Endothelial cell of umbilical vein (primary cell): Measurements from ENCODE around the gene PLXND1. TPM values are rescaled to one million over a fixed set of nuclear protein-coding genes. Genes with fewer than 3 reads are reported as not detected.

Source experiments
- BruUV-seq: library from RNA; stranded (reverse); fragments of 400-500 nt; replicated peaks from 2 replicates; lab custom pipeline; 2021; lab: Mats Ljungman, UMichigan
- CTCF ChIA-PET: fragments of 300-600, 350-600 bp; sonication (Branson Sonifier 250); formaldehyde crosslinking; loops from one replicate; lab custom pipeline; 2021; ENCODE audit warnings: antibody characterized with exemption, inconsistent platforms; lab: Charles Lee
- POLR2A ChIA-PET: fragments of 300-600, 350-600 bp; sonication (Branson Sonifier 250); formaldehyde crosslinking; loops from one replicate; lab custom pipeline; 2021; ENCODE audit warnings: antibody characterized with exemption, inconsistent platforms; lab: Charles Lee
- DNase-seq: peaks from one replicate; pipeline ENCODE4 v3.0.0-alpha.2; 2011; ENCODE audit warnings: low read depth, low spot score
- FAIRE-seq: peaks from 2 replicates; lab custom pipeline; 2011; peaks lifted over from hg19 to GRCh38; lab: Jason Lieb, UNC
- H2AFZ ChIP-seq: 2 replicates; pipeline ENCODE4 v1.6.0; 2012; ENCODE audit warnings: low read depth, low read length, control low read depth, inconsistent platforms
- H3K27ac ChIP-seq: 2 replicates; pipeline ENCODE4 v1.5.1; 2011; ENCODE audit warnings: low read depth, mild to moderate bottlenecking, control low read depth, low read length, moderate library complexity; ENCODE audit not compliant: insufficient read depth
- H3K27me3 ChIP-seq, 2 experiments: 2 replicates each; pipeline versions ENCODE4 v1.6.0 to v1.6.1; 2011; ENCODE audit warnings: low read length in 2 of 2, mixed read lengths in 1 of 2; ENCODE audit not compliant: control insufficient read depth in 2 of 2, insufficient read depth in 2 of 2
- H3K36me3 ChIP-seq, 2 experiments: 2 replicates in 1 of 2; 3 replicates in 1 of 2; pipeline ENCODE4 v1.5.1; 2011; ENCODE audit warnings: low read length in 2 of 2, mild to moderate bottlenecking in 1 of 2, moderate library complexity in 1 of 2; ENCODE audit not compliant: control insufficient read depth in 2 of 2, insufficient read depth in 2 of 2; ENCODE audit errors: extremely low read depth in 1 of 2
- H3K4me1 ChIP-seq: 3 replicates; pipeline ENCODE4 v1.5.1; 2011; ENCODE audit warnings: mild to moderate bottlenecking, low read length; ENCODE audit not compliant: control insufficient read depth, insufficient read depth; ENCODE audit errors: extremely low read depth
- H3K4me2 ChIP-seq: 2 replicates; pipeline ENCODE4 v1.6.1; 2011; ENCODE audit warnings: low read length, control low read depth, mixed read lengths; ENCODE audit not compliant: insufficient read depth
- H3K4me3 ChIP-seq, 3 experiments: fragments of 200-600 bp in 1 of 3; sonication (generic), shearing (Covaris generic) in 1 of 3; replicated peaks in 1 of 3; 2 replicates each; pipeline ENCODE4 v1.5.1; 2011 to 2016; ENCODE audit warnings: control low read depth in 3 of 3, low read length in 3 of 3, mild to moderate bottlenecking in 2 of 3, inconsistent platforms in 1 of 3, low read depth in 1 of 3, moderate library complexity in 1 of 3; ENCODE audit not compliant: insufficient read depth in 1 of 3
- H3K79me2 ChIP-seq: 2 replicates; pipeline ENCODE4 v1.6.0; 2012; ENCODE audit warnings: low read length, inconsistent platforms; ENCODE audit not compliant: control insufficient read depth, insufficient read depth
- H3K9ac ChIP-seq: replicated peaks from 2 replicates; pipeline ENCODE3; 2011; ENCODE audit warnings: low read length, control low read depth; ENCODE audit not compliant: insufficient read depth; ENCODE audit errors: extremely low read depth
- H3K9me1 ChIP-seq: replicated peaks from 3 replicates; pipeline ENCODE4 v1.6.0; 2011; ENCODE audit warnings: mild to moderate bottlenecking, low read length; ENCODE audit not compliant: control insufficient read depth, insufficient read depth; ENCODE audit errors: extremely low read depth
- H3K9me3 ChIP-seq: replicated peaks from 2 replicates; pipeline ENCODE4 v1.5.1; 2012; ENCODE audit warnings: low read length, inconsistent platforms; ENCODE audit not compliant: control insufficient read depth, insufficient read depth
- H4K20me1 ChIP-seq: replicated peaks from 2 replicates; pipeline ENCODE3; 2011; ENCODE audit warnings: mild to moderate bottlenecking, low read length; ENCODE audit not compliant: control insufficient read depth, insufficient read depth; ENCODE audit errors: extremely low read depth
- EZH2 ChIP-seq: IDR thresholded peaks from 2 replicates; pipeline ENCODE4 v1.6.1; 2012; ENCODE audit warnings: borderline replicate concordance, low read depth, mild to moderate bottlenecking, moderate library complexity, low read length, inconsistent platforms; ENCODE audit not compliant: severe bottlenecking
- FOS ChIP-seq: IDR thresholded peaks from 2 replicates; pipeline ENCODE4 v1.6.1; 2011; ENCODE audit warnings: mild to moderate bottlenecking, low read length, moderate library complexity, borderline replicate concordance; ENCODE audit not compliant: insufficient read depth
- GATA2 ChIP-seq: IDR thresholded peaks from 2 replicates; pipeline ENCODE4 v1.7.0; 2011; ENCODE audit warnings: low read depth, mild to moderate bottlenecking, moderate library complexity, mixed read lengths, low read length; ENCODE audit not compliant: insufficient read length, insufficient read depth
- JUN ChIP-seq: IDR thresholded peaks from 2 replicates; pipeline ENCODE4 v1.6.1; 2011; ENCODE audit warnings: borderline replicate concordance, low read depth; ENCODE audit not compliant: insufficient read length, insufficient read depth
- MYC ChIP-seq: IDR thresholded peaks from one replicate; pipeline ENCODE4 v1.6.1; 2011; ENCODE audit warnings: mild to moderate bottlenecking, low read depth, low read length
- POLR2A ChIP-seq: IDR thresholded peaks from 2 replicates; pipeline ENCODE4 v1.6.1; 2012; ENCODE audit warnings: low read depth, mild to moderate bottlenecking, control low read depth, low read length
- POLR2AphosphoS5 ChIP-seq: IDR thresholded peaks from 2 replicates; pipeline ENCODE4 v1.6.1; 2012; ENCODE audit warnings: low read depth, mild to moderate bottlenecking, control low read depth, low read length, moderate library complexity; ENCODE audit not compliant: insufficient read depth
- dilution Hi-C: fragments of 300-500 bp; cut with MboI; formaldehyde crosslinking; loops from one replicate; pipeline ENCODE4 v1.15.0; 2019; ENCODE audit warnings: low sequenced_read_pairs; ENCODE audit not compliant: extremely low pct_ligation_motif_present
- intact Hi-C: fragments of 100-400 bp; cut with micrococcal nuclease; formaldehyde crosslinking; loops from one replicate; pipeline ENCODE4 v1.10.0; 2022
- polyA plus RNA-seq, 4 experiments: library from polyadenylated mRNA; depleted of rRNA in 3 of 4; stranded (reverse) in 3 of 4; unstranded in 1 of 4; fragments of >200 nt; gene quantifications; 2 replicates each; pipeline versions ENCODE4 v1.2.1 to v1.2.3, GENCODE V29; 2011 to 2012; ENCODE audit warnings: missing spikeins in 1 of 4
- total RNA-seq: library from RNA; stranded (reverse); gene quantifications from 2 replicates; pipeline ENCODE4 v1.2.3, GENCODE V29; 2021
- TF ChIP-seq, protein P1 (sequence below): IDR thresholded peaks from 2 replicates; pipeline ENCODE4 v1.6.1; 2011; ENCODE audit not compliant: insufficient read depth, insufficient read length
- TF ChIP-seq, protein P2 (sequence below), 2 donors: IDR thresholded peaks; 1 replicate in 1 of 2; 2 replicates in 1 of 2; pipeline ENCODE4 v1.5.1; 2011; ENCODE audit warnings: low read length in 2 of 2, mild to moderate bottlenecking in 2 of 2, moderate library complexity in 2 of 2, control low read depth in 1 of 2, inconsistent platforms in 1 of 2, low read depth in 1 of 2; ENCODE audit not compliant: insufficient read depth in 1 of 2; ENCODE audit errors: extremely low read depth in 1 of 2

The PLXND1 gene
- total and polyA plus RNA-seq, 2 donors (not counting 3 experiments of a cell fraction or from before 2014, with no cell fraction given), result 300 to 834 TPM

DNA sequence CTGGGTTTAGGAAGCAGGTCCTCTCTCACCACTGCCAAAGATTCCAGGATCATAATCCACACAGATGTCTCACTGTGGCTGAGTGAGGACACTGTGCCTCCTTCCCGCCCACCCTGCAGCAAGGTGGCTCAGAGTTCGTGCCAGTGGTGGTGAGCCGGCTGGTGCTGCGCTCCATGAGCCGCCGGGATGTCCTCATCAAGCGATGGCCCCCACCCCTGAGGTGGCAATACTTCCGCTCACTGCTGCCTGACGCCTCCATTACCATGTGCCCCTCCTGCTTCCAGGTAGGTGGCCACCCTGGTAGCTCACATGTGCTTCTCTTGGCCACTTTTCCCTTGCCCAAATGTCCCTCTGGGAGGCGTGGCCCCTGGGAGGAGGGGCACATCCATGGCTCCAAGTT is 87.0 kb downstream of the PLXND1 start:
- no peak overlapping the region for H3K4me2 ChIP-seq
- dilution Hi-C loops, result no loop called here
- DNase-seq (no peak), FAIRE-seq (no peak)
- no peaks in the 10 kb centered on the region for H3K4me1 ChIP-seq
- POLR2A ChIA-PET, result no interaction called here
- H3K36me3 ChIP-seq, result peaks cover 0 to 10% of the 10 kb centered on the region in 2 experiments
- no peaks in the 10 kb centered on the region for H3K9me3 ChIP-seq
- CTCF ChIA-PET, result interaction anchor here (1.4 kb wide), 1 partner anchor 15 kb away, joined by 6 read pairs; no protein-coding TSS in a partner anchor
- H3K4me3 ChIP-seq, result no peak overlapping the region
- TF ChIP-seq EZH2 (no peak), POLR2A (no peak), FOS (no peak), MYC (no peak), GATA2 (no peak), POLR2AphosphoS5 (no peak), JUN (no peak)
- TF ChIP-seq, protein P1, sequence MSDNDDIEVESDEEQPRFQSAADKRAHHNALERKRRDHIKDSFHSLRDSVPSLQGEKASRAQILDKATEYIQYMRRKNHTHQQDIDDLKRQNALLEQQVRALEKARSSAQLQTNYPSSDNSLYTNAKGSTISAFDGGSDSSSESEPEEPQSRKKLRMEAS, result no peak
- TF ChIP-seq, protein P2, sequence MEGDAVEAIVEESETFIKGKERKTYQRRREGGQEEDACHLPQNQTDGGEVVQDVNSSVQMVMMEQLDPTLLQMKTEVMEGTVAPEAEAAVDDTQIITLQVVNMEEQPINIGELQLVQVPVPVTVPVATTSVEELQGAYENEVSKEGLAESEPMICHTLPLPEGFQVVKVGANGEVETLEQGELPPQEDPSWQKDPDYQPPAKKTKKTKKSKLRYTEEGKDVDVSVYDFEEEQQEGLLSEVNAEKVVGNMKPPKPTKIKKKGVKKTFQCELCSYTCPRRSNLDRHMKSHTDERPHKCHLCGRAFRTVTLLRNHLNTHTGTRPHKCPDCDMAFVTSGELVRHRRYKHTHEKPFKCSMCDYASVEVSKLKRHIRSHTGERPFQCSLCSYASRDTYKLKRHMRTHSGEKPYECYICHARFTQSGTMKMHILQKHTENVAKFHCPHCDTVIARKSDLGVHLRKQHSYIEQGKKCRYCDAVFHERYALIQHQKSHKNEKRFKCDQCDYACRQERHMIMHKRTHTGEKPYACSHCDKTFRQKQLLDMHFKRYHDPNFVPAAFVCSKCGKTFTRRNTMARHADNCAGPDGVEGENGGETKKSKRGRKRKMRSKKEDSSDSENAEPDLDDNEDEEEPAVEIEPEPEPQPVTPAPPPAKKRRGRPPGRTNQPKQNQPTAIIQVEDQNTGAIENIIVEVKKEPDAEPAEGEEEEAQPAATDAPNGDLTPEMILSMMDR (IDR thresholded peaks at IDR 0.05; ENCODE audit: extremely low read depth in 1 of 2, insufficient read depth in 1 of 2, low read depth in 1 of 2, low read length in 2 of 2), result no peak
- intact Hi-C loops, result no loop called here
- BruUV-seq, result no TSS peak
- no peak overlapping the region for H3K9ac ChIP-seq
- no peaks in the 10 kb centered on the region for H3K9me1 ChIP-seq
- H3K79me2 ChIP-seq, result no peaks in the 10 kb centered on the region
- no peak overlapping the region for H3K27ac ChIP-seq
- H3K27me3 ChIP-seq, result no peaks in the 10 kb centered on the region
- no peak overlapping the region for H2AFZ ChIP-seq
- H4K20me1 ChIP-seq, result no peaks in the 10 kb centered on the region
